ENCODE data around the gene EIF3I.

- no peak for TF ChIP-seq CTCF (tag by site-specific recombination; IDR thresholded peaks at IDR 0.05)
- no peak for TF ChIP-seq ZNF391 (tag by site-specific recombination; IDR thresholded peaks at IDR 0.05; ENCODE audit: borderline replicate concordance, low read depth)
- no peak for TF ChIP-seq ZNF785 (tag by site-specific recombination; IDR thresholded peaks at IDR 0.05)
- no peak for TF ChIP-seq ZBTB11 (tag by site-specific recombination; conservative IDR thresholded peaks at IDR 0.05; ENCODE audit: low read depth)
- no peak for TF ChIP-seq ZBTB1 (tag by site-specific recombination; IDR thresholded peaks at IDR 0.05)
- no peak for TF ChIP-seq BCL11A (tag by site-specific recombination; IDR thresholded peaks at IDR 0.05; ENCODE audit: low read depth)
- no peak for TF ChIP-seq RBAK (tag by site-specific recombination; IDR thresholded peaks at IDR 0.05)
- TF ChIP-seq ZNF138 (tag by site-specific recombination; IDR thresholded peaks at IDR 0.05; ENCODE audit: borderline replicate concordance) = no peak
- TF ChIP-seq ZBTB21 (tag by site-specific recombination; IDR thresholded peaks at IDR 0.05) = no peak
- no peak for TF ChIP-seq ZNF530 (tag by site-specific recombination; IDR thresholded peaks at IDR 0.05; ENCODE audit: low read depth)
- no peak for TF ChIP-seq PRDM4 (tag by site-specific recombination; IDR thresholded peaks at IDR 0.05)
- TF ChIP-seq ZNF274 (IDR thresholded peaks at IDR 0.05; ENCODE audit: low read length) = no peak
- no peak for TF ChIP-seq ZNF274 (tag by site-specific recombination; IDR thresholded peaks at IDR 0.05; ENCODE audit: borderline replicate concordance)
- no peak for TF ChIP-seq ZNF843 (tag by site-specific recombination; IDR thresholded peaks at IDR 0.05)
Observed at GRCh38 chr1:32198237-32199042, 23.8 kb upstream of the EIF3I start.

All from HEK293 (cell line).